M059J (cell line): ENCODE measurements around the gene GPR61. TPM values are rescaled to one million over a fixed set of nuclear protein-coding genes. Genes with fewer than 3 reads are reported as not detected.

Experiments
- DNase-seq: peaks from one replicate; pipeline ENCODE4 v3.0.0-alpha.2; 2012; ENCODE audit warnings: low read depth
- total RNA-seq: library from RNA; depleted of rRNA; stranded (reverse); fragments of >200 nt; shearing (Covaris generic); gene quantifications from 2 replicates; pipeline ENCODE4 v1.2.3, GENCODE V29; 2014

The GPR61 gene
- total RNA-seq, 1 experiment from 2014 or later, result not detected

DNA sequence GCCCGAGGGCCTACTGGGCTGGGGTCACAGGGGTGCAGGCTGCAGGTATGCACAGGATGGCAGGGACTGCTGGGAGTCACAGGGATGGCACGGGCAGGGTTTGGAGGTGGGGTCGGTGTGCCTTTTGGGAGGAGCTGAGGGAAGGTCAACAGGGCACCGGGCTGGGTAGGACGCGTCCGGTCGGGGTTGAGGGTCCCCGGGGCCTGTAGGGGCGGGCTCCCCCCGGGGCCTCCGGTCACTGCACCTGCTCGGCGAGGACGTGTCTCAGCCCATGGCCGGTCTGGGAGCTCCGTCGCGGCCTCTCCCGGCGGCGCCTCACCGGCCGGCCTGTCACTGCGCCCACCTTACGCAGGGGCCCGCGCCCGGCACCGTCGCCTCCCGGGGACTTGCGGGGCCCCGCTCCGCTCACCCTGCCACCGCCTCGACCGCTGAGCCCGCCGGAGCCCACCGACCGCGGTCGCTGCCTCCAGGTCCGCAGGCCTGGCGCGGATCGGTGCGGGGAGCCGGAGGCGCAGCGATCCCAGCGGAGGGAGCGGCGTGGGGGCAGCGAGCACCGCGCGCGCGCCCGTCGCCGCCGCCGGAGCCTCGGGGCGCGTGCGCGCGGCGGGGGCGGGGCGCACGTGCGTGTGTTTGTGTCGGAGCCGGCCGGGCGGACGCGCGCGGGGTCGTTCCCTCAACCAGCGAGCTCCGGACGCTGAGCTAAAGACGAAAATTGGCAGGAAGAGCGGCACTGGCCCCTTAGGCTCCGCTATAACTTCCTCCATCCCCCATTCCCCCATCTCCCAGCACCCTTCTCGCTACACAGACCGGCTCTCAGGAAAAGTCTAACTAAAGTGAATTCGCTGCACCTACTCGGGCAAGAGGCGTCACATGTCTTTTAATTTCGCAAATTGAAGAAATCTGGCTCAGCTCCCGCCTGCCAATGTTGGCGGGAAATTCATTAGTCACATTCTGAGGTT, 30.2 kb upstream of the GPR61 start, which contains the start of gene AMIGO1:
TSS of gene AMIGO1 (minus strand) at position 552 of the 959 bp plus-strand sequence. CDS start 815 bp downstream, outside the sequence.
- peak; percentile 40 for DNase-seq

DNA sequence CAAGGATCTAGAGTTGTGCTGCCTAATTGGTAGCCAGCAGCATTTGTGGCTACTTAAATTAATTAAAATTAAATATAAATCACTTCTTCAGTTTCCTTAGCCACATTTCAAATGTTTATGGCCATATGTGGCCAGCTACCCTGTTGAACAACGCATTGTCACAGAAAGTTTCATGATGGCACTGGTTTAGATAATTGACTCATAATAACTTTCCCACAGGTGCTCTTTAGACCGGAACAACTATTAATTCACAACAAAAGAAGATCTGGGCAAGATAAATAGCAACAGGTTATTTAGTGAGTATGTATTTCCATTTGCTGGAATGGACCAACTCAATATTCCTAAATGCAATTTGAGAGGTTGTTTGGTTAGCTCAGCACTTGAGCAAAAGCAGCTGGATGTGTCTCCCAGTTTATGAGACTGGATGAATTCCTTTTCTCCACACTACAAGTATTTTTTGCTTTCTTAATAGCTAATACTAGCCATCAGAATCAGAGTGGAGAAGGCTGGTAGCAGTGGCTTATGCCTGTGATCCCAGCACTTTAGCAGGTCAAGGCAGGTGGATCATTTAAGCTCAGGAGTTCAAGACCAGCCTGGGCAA, 26.5 kb upstream of the GPR61 start:
- no peak for DNase-seq

DNA sequence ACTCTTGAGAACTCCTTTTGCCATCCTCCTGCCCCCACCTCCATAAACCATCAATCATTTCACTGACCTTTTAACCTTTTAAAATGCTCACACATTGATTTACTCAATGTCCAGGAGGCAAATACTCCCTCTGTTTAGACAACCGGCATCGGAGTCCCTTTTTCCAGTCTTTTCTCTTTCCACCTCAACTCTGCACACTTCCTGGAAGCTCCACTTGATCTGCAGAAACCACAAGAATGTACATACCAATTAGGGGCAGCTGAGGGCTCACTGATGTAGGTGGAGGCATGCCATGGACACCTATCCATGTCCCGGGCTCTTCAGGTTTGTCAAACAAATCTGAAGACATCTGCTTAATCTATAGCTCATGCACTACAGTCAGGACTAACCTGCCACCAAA, 24.8 kb upstream of the GPR61 start:
- DNase-seq, result peak; percentile 55

DNA sequence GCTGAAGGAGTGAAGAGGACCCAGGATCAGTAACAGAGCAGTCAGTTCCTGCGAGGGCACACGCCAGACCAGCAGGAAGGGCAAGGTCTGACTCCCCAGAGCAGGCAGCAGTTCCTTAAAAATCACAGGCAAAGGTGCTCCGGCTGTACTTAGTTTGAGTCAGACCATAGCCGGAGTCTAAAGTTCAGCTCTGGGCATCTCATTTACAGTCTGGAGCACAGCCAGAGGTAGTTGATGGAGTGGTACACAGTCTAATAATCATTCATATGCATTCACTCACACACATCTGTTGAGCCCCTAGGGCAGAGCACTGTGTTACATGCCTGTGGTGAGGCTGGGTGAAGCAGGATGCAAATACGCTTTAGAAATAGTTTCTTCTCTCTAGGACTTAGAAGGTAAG, 22.8 kb upstream of the GPR61 start:
- DNase-seq, result peak; percentile 86

DNA sequence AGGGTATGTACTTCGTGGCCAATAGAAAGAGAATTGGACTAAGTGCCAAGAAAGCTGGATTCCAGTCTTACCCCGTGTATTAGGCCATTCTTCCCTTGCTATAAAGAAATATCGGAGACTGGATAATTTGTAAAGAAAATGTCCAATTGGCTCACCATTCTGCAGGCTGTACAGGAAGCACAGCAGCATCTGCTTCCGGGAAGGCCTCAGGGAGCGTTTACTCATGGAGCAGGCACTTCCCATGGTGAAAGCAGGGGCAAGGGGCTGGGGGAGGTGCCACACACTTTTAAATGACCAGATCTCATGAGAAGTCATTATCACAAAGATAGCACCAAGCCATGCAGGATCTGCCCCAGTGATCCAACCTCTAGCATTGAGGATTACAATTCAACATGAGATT, 22.3 kb upstream of the GPR61 start:
- no peak for DNase-seq

DNA sequence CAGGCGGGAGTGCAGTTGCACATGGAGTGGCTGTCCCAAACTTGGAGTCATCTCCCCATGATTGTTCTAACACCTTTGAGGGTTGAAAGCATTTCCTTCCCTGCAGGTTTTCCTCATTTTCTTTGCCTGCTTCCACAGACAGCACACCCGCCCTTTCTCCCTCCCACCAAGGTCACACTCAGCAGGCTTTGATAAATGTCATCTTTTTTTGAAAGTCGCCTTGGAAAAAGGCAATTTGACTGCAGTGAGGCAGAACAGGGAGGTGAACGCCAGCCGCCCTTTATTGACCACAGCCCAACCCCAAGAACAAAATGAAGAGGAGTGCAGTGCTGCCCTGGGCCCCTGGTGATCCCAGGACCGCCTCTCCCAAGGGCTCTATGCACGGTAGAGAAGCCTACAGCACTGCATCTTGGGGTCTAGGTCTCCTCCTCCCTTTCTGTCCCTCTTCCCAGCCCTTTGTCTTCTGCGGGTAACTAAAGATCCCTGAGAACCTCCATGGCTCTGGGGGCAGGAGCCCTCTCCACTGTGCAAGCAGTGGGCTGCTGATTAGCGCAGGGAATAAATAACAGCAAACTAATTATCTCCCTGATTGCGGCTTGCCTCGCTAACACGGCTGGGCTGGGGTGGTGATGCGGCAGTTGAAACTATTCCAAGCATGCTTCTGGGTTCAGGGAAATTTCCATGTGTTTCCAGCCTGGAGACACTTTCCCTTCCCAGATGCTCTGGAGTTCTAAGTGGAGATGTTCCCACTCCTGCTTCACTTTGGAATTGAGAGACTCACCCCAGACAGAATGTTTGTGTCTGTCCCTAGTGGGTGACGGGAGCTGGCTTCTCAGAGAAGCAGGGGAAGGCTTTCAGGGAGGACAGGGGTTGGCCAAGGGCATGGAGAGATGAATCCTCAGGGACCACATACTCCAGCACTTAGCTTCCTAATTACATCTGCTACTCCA, 18.4 kb upstream of the GPR61 start:
- no peak for DNase-seq

DNA sequence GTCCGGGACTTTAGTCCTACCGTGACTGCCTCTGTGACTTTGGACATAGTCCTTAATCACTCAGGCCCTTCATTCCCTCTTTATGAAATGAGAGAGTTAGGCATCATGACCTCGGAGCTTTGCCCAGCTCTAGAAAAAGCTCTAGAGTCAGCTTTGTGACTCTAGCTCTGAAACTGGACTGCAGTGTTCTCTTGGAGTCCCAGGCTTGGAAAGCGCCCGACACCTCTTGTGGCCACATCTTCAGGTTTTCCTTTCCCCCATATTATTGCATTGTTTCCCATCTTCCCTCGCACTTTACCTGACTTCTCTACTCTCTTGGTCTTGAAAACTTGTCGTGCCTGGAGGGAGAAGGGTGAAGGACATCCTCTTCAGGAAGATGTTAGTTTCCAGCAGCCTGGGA, 17.6 kb upstream of the GPR61 start:
- no peak for DNase-seq

DNA sequence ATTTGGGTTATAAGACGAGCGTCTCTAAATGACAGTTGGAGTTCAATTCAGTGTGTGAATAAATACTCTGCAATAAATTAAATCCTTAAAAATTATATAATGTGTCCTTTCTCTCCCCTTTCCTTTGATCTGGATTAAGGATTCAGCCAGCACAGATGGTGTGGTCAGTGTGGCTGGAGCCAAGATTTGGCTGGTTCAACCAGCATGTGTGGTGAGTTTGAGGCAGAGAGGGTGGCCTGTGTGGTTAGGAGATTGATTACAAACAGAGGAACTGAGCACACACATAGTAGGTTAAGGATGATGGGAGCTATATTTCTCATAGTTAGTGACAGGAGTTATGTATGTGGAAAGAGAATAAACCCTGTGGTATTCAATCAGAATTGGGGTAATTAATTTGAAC, 16.0 kb upstream of the GPR61 start:
- no peak for DNase-seq

DNA sequence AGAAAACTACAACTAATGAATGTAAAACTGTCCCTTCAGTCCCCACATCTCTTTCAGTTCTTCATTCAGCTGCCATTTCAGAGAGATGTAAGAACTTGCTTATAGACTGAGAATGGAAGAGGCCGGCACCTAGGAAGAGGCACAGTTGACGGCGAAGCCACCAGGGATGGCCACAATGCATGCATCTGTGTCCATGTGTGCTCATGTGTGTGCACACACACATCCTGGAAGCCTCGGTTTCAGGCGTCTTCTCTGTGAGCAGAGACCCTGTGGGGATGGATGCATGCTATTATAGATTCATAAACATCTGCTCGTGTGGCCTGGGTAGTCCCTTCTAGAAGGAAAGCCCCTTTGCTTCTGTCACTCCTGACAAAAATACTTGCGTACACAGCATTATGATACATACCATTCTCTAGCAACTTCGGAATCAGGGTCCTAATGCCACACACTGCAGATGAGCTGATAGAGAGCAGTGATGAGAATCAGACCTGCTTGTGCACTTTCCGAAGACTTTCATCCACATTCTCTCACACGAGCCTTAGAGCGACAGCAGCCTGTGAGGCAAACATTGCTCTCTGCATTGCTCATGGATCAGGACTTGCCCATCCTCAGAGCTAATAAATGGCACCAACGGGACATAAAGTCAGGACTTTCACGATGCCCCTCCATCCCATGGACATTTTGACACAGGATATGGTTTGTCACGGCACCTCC, 12.4 kb upstream of the GPR61 start:
- no peak for DNase-seq

DNA sequence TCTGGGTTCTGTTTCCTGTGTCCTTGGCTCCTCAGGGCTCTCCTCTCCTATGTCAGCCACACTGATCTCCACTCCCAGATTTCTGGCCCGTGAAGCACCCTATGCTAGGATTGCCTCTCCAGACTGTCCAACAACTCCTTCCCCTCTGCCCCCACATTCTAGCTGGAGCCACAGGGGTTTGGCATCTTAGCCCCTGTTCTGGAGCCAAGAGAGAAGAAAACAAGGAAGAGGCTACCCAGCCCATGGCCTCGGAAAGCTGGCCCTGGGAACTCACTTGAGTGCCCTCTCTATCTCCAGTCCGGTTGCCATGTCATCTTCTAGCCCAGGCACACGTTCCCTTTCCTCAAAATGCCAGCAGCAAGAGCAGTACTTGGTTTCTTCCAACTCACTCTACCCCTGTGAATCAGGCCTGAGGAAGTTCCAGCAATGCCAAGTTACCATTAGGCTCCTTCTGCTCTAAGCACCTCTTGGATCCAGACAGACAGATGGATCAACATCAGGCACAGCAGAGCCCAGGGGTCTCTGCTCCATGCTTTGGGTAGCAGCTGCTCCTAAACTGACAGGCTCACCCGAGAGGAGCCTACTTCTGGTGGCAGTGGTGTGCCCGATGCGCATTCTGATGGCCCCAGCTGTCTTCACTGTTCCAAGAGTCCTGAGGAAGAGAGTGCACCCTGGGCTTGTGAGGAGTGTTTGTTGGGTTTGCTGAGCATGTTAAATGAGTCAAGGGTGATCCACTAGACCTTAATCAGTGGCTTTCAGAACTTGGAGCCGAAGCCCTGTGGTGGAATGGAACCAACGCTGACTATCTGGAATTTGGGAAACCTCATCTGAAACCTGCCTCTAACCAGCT, 11.6 kb upstream of the GPR61 start:
- DNase-seq, result no peak

DNA sequence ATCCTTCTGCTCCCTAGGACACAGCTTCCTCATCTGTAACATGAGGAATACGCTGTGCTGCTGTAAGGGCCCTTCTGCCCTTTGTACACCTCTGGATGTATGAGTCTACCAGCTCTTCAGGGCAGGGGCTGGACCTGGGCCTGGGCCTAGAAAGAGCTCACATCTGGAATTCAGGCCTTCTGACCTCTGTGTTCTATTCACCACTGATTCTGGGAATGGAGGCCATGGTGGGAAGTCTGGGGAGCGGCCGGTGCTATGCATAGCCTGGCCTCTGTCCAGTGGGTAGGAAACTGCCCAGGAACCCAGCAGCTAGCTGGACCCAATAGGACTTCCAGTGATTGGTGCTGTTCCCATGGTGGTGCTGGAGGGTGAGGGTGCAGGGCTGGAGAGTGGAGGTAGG, 11.0 kb upstream of the GPR61 start:
- no peak for DNase-seq

DNA sequence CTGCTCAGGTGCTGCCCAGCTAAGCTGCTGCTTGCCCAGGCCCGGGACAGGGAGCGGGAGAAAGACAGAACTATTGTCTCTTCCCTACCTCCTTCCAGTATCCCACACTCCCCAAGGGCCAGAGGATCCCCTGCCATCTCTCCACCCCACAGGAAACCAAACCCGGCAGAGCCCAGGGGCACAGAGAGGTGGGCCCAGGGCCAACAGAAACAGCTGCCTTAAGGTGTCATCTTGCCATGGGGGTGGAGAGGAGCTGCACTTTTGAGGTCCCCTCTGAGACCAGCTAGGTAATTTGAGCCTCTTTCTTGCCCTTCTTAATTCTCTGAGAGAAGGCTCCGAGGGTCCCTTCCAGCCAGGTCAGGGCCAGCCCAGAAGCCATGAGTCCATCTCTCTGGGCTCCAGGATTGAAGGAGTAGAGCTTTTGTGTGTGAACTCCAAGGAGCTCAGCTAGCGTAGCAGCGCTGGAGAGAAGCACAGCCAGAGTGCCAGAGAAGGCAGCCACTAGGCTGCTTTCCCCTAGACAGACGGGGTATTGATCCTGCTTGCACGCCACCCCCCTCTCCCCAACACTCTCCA, 9.7 kb upstream of the GPR61 start:
- peak; percentile 49 for DNase-seq

DNA sequence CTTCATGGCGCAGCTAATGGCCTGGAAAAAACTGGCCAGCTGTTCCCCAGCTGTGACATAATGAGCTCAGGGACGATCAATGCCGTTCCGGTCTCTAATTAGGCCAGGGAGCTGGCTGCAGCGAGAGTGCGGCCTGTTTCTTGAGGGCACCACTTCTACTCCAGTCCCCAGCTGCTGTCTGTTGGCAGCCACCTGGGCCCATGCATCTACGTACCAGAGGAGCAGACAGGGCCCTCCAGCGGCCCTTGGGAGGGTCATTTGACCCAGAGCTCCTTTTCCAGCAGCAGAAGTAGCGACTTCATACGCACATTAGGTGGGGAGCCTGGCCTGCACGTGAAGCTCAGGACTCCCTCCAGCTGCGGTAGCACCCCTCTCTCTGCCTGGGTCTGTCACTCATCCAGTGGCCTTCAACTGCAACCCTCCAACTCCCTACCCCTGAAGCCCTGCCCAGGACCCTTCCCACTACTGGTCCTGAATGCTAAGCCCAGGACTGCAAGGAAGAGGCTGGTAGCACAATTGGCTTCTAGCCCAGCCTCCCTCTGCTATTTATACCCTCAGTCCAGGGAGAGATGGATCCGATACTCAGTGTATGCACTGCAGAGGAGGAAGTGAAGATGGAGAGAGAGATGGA, 9.1 kb upstream of the GPR61 start:
- no peak for DNase-seq

DNA sequence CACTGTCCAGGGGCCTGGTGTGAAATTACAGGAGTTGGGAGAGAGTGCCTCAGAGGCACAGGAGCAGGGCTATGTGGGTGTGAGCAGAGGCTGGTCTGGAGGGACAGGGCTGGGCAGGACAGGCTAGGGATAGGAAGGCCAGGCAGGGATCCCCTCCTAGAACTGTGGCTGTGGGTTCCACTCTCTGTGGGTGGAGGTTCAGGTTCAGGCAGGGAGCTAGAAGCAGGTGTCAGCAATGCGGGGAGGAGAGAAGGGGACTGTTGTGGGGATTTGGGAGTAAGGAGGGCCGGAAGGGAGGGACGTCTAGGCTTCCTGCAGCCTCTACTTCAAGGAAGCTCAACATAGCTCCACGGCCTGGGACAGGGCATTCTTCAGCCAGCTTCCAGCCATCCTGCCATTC, 8.3 kb upstream of the GPR61 start:
- DNase-seq, result no peak

DNA sequence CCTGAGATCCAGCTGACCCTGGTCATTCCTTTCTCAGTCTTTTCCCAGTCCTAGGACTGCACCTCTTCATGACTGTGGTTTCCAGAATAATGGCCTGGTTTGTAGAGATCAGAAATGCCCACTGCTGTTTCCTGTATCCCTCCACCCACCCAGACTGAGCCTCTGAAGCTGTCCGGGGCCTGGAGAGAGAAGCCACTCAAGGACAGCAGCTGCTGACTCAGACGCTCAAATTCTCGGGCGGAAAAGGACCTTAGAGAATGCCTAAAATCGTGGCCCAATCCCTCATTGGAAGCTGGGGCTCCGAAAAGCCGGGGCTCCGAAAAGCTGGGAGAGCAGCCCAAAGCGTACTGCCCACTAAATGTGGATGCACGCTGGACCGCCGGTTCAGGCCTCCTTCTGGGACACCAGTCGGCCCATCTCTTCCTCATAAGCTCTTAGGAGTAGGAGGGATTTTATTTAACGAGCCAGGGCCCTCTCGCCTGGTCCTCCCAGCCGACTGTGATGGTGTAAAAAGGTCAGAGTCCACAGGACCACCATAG, 7.8 kb upstream of the GPR61 start:
- no peak for DNase-seq

DNA sequence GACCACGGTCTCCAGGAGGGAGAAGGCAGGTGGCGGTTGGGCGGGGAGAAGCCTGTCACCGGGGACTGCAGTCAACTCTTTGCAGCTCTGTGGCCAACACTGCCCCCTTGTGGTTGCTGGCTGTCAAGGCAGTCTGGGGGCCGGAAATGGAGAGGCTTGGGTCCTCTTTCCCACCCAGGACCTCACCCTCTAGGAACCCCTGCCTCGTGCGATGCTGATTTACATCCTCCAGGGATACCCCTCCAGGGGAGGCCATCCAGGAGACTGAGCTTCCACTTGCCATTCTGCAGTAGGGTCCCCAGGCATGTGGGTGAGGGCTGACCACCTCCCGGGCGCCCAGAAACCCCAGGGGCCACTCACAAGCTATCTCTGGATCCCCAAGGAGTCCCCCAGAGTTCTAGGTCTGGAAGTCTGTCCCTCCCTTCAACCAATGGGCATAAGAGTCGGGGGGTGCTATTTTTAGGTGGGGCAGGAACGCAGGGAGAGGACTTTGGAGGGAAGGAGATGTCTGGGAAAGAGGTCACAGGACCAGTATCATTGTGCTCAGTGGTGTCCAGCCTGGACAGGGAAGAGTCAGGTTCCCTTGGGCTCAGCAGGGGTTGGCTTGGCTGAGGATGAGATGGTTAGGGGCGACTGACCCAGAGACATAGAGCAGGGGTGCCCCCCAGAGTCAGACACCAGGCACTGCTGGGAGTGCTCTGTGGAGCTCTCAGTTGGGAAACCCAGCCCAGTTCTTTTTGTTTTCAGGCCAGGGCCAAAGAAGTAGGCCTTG, 7.1 kb upstream of the GPR61 start:
- peak; percentile 77 for DNase-seq

DNA sequence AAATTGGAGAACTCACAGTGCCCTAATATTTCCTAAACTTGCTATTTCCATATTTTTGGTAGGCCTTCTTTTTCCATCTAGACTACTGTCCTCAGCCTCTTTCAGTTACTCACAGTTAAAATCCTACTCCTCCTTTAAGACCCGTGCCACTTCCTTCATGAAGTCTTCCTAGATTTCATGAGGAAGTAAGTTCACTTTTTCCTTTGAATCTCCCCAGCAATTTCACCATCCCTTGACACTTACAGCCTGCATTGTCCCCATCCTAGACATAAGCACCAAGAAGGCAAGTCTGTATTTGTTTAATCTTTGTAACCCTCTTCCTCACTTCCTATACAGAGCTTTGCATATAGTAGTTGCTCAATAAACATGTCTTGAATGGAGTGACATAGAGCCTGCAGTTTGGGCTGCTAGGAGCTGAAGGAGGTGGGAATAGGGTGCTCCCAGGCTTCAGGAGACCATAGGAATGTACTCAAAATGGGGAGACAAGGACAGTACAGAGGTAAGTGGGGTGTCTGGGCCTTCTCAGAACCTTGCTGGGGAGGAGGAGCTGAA, 5.3 kb upstream of the GPR61 start:
- no peak for DNase-seq

DNA sequence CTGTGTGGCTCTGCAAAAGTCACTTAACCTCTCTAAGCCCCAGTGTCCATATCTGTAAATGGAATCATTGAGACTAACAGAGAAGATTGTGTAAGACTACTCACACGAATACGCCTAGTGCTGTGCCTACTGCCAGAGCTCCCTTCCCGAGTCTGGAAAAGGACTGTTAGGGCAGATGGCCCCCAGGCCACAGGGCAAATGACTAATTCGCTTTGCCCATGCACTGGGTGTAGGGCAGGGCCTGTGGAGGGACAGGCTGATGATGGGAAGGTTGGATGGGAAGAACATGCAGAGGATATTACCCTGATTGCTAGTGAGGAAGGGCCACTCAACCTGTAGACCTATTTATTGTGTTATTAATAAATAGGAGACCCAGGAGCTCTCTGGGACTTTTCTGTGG, 4.2 kb upstream of the GPR61 start:
- no peak for DNase-seq
